Esophagus (tissue), 2 donors: Measurements from ENCODE around the gene CTTN. TPM values are rescaled to one million over a fixed set of nuclear protein-coding genes. Genes with fewer than 3 reads are reported as not detected.

ENCODE experiments used
- H3K27ac ChIP-seq, 2 donors: one replicate each; pipeline ENCODE4 v1.5.1; 2013; ENCODE audit warnings: low read depth in 2 of 2, mild to moderate bottlenecking in 2 of 2, inconsistent platforms in 1 of 2, low read length in 1 of 2, moderate library complexity in 1 of 2
- H3K27me3 ChIP-seq, 2 donors: one replicate each; pipeline ENCODE4 v1.6.1; 2013; ENCODE audit warnings: low read length in 2 of 2, control low read depth in 1 of 2, mild to moderate bottlenecking in 1 of 2; ENCODE audit not compliant: insufficient read depth in 2 of 2, control insufficient read depth in 1 of 2
- H3K36me3 ChIP-seq, 2 donors: one replicate each; pipeline ENCODE4 v1.6.1; 2013; ENCODE audit warnings: low read length in 1 of 2; ENCODE audit not compliant: control insufficient read depth in 2 of 2, insufficient read depth in 2 of 2
- H3K4me1 ChIP-seq, 2 donors: one replicate each; pipeline ENCODE4 v1.6.1; 2013; ENCODE audit warnings: low read length in 1 of 2; ENCODE audit not compliant: control insufficient read depth in 2 of 2, insufficient read depth in 2 of 2
- H3K4me3 ChIP-seq, 2 donors: one replicate each; pipeline ENCODE4 v1.5.1; 2013; ENCODE audit warnings: low read length in 2 of 2, mild to moderate bottlenecking in 2 of 2, low read depth in 1 of 2, moderate library complexity in 1 of 2
- H3K9me3 ChIP-seq, 2 donors: one replicate each; pipeline ENCODE4 v1.6.1; 2013; ENCODE audit warnings: mild to moderate bottlenecking in 2 of 2, low read depth in 1 of 2, low read length in 1 of 2, moderate library complexity in 1 of 2; ENCODE audit not compliant: control insufficient read depth in 2 of 2, insufficient read depth in 1 of 2
- WGBS, 2 donors: extraction: QIAGEN DNeasy Blood & Tissue Kit; methylation state at CpG; one replicate each; pipeline ENCODE4 v1.1.7; 2013; 5-methylcytosine and 5-hydroxymethylcytosine counted together
- polyA plus RNA-seq, 2 donors: library from polyadenylated mRNA; stranded (reverse); fragments of 200-250 nt; gene quantifications; one replicate each; pipeline ENCODE4 v1.2.3, GENCODE V29; 2013
- donor health status: healthy with polysubstance abuse.
- donor health status: Bipolar disorder and iron deficiency.

Gene CTTN
- polyA plus RNA-seq, 2 donors, result 111 to 121 TPM

GRCh38 chr11:70422692-70423522 lies 24.6 kb downstream of the CTTN start:
- Histone ChIP-seq H3K36me3 (peaks cover 25 to 66% of the 10 kb centered on the region in 2 donors), H3K4me3 (no peak overlapping the region), H3K27me3 (no peaks in the 10 kb centered on the region), H3K9me3 (no peaks in the 10 kb centered on the region), H3K27ac (no peak overlapping the region), H3K4me1 (peaks cover 0 to 3% of the 10 kb centered on the region in 2 donors)
- 86 to 92% methylated on average over 35 of the region's 35 CpGs for WGBS, 2 donors

DNA sequence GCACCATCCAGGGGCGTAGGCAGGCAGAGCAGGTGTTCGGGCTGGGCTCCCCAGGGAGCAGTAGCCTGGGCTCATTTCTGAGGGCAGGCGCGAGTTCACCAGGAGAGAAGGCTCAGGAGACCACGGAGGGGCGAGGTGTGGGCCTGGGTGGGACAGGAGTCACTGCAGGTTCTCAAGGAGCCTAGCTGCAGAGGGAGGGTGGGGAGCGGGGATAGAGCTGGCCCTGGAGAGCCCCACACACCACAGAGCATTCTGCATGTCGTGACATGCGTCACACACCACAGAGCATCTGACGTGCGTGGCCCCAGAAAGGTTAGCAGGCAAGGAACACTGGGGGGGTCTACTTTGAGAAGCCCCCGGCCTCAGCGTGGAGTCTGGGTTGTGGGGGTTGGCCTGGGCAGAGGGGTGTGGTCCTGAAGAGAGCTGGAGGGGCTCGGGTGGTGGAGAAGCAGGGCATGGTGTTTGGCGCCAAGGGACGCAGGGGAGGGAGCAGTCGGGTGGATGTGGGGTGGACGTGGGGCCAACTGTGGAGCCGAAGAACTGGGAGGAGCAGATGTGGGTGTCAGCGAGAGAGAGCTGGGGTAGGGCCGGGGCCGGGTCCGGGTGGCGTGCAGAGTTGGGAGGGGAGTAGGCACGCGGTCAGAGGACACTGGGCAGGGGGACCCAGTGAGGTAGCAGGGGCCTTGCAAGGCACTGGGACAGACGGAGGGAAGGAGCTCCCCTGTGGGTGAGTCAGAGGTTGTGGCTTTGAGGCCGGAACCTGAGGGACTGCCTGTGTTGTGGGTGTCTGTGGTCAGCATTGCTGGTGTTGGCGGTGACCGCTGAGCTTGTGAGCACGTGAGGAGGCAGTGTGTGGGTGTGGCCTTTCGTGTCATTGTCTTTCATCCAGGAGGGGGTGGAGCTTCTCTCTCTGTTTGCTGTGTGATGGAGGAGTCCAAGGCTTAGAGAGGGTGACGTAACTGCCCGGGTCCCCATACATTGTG lies 25.5 kb downstream of the CTTN start:
- Histone ChIP-seq H3K4me3 (no peak overlapping the region), H3K36me3 (peaks cover 25 to 64% of the 10 kb centered on the region in 2 donors), H3K27ac (no peak overlapping the region), H3K27me3 (no peaks in the 10 kb centered on the region), H3K9me3 (no peaks in the 10 kb centered on the region), H3K4me1 (peaks cover 0 to 3% of the 10 kb centered on the region in 2 donors)
- WGBS, 2 donors, result 86 to 87% methylated on average over 34 of the region's 34 CpGs

DNA sequence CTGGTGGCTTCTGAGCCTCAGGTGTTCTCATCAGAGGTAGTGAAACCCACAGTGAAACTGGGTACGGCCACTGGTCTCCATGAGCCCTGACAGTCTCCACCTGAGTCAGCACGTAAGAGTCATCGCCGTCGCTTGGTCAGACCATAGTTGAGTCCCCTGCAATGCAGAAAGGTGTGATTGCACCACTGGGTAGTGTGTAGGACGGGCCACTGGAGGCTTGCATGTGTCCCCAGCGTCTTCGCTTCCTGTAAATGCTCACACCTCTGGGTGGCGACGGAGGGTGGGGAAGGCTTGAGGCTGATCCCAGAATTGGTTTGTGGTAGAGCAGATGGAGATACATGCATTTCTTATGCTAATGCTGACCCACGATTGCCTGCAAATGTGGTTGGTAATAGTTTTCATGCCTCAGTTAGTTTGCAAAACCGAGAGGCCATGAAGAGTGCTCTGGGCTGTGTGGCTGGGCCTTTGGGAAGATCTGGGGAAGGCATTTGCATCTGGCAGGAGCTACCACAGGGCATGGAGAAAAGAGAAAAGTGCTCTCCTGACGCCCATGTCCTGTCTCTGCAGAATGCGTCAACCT lies 26.5 kb downstream of the CTTN start:
- 88 to 90% methylated on average over 14 of the region's 14 CpGs for WGBS, 2 donors

GRCh38 chr11:70427436-70427835 lies 29.1 kb downstream of the CTTN start:
- H3K27ac ChIP-seq, result no peak overlapping the region
- H3K4me1 ChIP-seq, result peaks cover 0 to 3% of the 10 kb centered on the region in 2 donors
- WGBS, 2 donors, result 88 to 95% methylated on average over 11 of the region's 11 CpGs
- no peaks in the 10 kb centered on the region for H3K27me3 ChIP-seq
- H3K9me3 ChIP-seq, result no peaks in the 10 kb centered on the region
- H3K4me3 ChIP-seq, result no peak overlapping the region
- peaks cover 21 to 73% of the 10 kb centered on the region in 2 donors for H3K36me3 ChIP-seq

More for the DNA sequence above, 26.5 kb downstream of the CTTN start:
- H3K27me3 ChIP-seq, result no peaks in the 10 kb centered on the region
- peaks cover 25 to 72% of the 10 kb centered on the region in 2 donors for H3K36me3 ChIP-seq
- peaks cover 0 to 3% of the 10 kb centered on the region in 2 donors for H3K4me1 ChIP-seq
- no peaks in the 10 kb centered on the region for H3K9me3 ChIP-seq
- H3K27ac ChIP-seq, result no peak overlapping the region
- H3K4me3 ChIP-seq, result no peak overlapping the region

GRCh38 chr11:70428701-70429427 lies 30.5 kb downstream of the CTTN start:
- H3K4me3 ChIP-seq, result no peak overlapping the region
- H3K4me1 ChIP-seq, result peaks cover 0 to 2% of the 10 kb centered on the region in 2 donors
- peaks cover 19 to 71% of the 10 kb centered on the region in 2 donors for H3K36me3 ChIP-seq
- H3K27ac ChIP-seq, result no peak overlapping the region
- H3K27me3 ChIP-seq, result no peaks in the 10 kb centered on the region
- no peaks in the 10 kb centered on the region for H3K9me3 ChIP-seq
- 94 to 96% methylated on average over 18 of the region's 18 CpGs for WGBS, 2 donors

- no peaks in the 10 kb centered on the region for H3K9me3 ChIP-seq
- H3K36me3 ChIP-seq, result peaks cover 19 to 71% of the 10 kb centered on the region in 2 donors
- 73 to 75% methylated on average over 8 of the region's 8 CpGs for WGBS, 2 donors
- H3K27ac ChIP-seq, result no peak overlapping the region
- H3K4me3 ChIP-seq, result no peak overlapping the region
- no peaks in the 10 kb centered on the region for H3K4me1 ChIP-seq
- H3K27me3 ChIP-seq, result no peaks in the 10 kb centered on the region
Observed at GRCh38 chr11:70429428-70429705, 31.0 kb downstream of the CTTN start.

GRCh38 chr11:70429724-70430521 lies 31.6 kb downstream of the CTTN start:
- no peak overlapping the region for H3K4me3 ChIP-seq
- no peak overlapping the region for H3K27ac ChIP-seq
- peaks cover 19 to 70% of the 10 kb centered on the region in 2 donors for H3K36me3 ChIP-seq
- no peaks in the 10 kb centered on the region for H3K9me3 ChIP-seq
- no peaks in the 10 kb centered on the region for H3K27me3 ChIP-seq
- H3K4me1 ChIP-seq, result no peaks in the 10 kb centered on the region
- 75 to 83% methylated on average over 11 of the region's 11 CpGs for WGBS, 2 donors

DNA sequence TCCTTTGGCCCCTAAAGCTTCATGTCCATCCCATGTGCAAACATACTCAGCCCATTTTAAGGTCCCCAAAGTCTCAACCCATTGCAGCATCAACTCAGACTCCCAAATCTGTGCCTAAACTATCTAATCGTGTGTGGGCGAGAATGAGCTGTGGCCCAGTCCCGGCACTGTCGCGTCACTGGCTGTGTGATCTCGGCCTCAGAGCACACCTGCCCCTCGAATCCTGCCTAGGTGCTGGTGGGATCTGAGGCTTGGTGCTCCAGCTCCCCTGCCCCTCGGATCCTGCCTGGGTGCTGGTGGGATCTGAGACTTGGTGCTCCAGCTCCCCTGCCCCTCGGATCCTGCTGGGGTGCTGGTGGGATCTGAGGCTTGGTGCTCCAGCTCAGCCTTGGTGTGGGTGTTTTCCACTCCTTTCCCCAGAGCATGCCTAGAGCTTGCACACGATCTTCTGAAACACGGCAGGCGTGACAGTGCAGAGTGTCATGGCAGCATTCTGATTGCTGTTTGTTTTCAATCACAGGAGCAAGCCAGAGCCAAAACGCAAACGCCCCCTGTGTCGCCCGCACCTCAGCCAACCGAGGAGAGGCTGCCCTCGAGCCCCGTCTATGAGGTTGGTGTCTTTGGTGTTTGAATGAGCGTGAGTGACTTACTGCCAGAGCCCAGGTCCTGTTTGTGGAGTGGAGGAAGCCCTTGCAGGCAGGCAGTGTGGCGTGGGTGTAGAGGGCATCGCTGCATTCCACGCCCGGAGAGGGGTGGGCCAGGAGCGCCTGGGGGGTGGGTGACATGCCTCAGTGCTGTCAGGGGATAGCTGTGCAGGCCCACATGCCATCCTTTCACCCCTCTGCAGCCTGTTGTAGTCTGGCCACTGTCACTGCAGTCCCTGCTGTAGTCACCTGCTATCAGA lies 32.6 kb downstream of the CTTN start:
- no peak overlapping the region for H3K27ac ChIP-seq
- no peak overlapping the region for H3K4me3 ChIP-seq
- no peaks in the 10 kb centered on the region for H3K9me3 ChIP-seq
- peaks cover 14 to 70% of the 10 kb centered on the region in 2 donors for H3K36me3 ChIP-seq
- H3K4me1 ChIP-seq, result no peaks in the 10 kb centered on the region
- no peaks in the 10 kb centered on the region for H3K27me3 ChIP-seq
- WGBS, 2 donors, result 92% methylated on average over 25 of the region's 25 CpGs
